Stimulated activated CD8-positive, alpha-beta memory T cell treated with anti-CD3 and anti-CD28 coated beads, Interleukin-12 subunit alpha, Interleukin-12 subunit beta, amount 100 ng/mL, for 24 hours (primary cell): ENCODE measurements around the gene MRPL14.

Experiments used
- DNase-seq: peaks from one replicate; pipeline ENCODE4 v3.0.0-alpha.2; 2020; ENCODE audit errors: extremely low read depth

Gene MRPL14

GRCh38 chr6:44080561-44081521 lies 46.4 kb downstream of the MRPL14 start:
- DNase-seq, result no peak

GRCh38 chr6:44079672-44080071 lies 47.6 kb downstream of the MRPL14 start:
- no peak for DNase-seq

DNA sequence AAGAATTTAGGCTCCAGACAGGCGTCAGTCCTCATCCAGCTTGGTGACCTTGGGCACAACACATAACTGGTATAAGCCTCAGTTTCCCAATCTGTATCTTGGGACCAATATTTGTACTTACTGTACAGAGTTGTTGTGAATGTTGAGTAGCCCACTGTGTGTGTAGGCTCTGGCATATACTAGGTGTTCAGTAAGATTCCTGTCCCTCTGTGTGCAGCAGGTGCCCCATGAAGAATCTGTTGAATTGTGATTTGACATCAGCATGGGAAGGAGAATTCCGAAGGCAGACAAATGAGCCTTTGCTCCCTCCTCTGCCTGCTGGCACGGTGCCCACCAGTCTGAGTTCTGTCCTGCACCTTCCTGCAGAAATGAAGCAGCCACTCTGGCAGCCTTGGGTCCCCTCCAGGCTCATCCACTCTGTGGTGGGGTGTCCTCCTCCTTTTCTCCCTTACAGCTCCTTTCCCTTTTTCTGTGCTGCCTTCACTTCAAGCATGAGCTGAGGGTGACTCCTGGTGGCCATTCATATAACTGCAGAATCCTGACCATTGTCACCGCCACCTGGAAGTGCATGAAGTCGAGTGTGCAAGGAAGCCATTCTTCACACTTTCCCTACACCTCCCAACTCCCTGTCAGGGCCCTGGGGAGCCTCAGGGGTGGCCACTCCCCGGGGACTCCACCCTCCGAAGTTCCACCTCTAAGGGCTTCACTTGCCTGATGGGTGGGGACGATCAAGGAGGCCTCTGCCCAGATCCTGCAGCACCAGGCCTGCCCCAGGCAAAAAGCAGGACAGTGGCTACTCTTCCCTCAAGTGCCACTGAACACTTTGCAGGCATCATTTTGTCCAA lies 48.2 kb downstream of the MRPL14 start:
- DNase-seq, result no peak

DNA sequence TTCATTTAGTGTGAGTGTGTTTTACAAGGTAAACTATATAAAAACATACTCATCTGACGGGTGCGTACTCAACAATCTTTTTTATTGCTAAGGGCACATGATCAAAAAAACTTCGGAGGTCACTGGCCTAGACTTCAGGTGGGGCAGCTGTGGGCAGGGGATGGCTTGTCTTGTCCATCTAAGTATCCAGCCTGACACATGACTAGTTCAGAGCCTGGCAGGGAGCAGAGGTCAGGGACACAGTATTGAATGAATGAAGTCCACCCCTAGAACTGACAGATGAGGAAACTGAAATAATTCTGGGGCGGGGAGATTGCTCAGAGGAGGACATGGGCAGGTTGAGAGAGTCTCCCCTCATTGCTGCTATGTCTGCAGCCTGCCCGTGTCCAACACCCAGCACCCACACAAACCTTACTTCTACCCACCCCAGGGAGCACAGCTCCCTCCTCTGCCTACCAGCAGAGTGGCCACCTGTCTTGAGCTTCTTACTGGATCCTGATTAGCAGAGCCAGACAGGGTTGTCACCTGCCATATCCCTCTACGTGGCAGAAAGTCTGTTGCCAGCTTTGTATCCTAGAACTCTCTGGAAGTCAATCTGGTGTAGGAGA lies 48.9 kb downstream of the MRPL14 start:
- no peak for DNase-seq

GRCh38 chr6:44077214-44077946 lies 49.9 kb downstream of the MRPL14 start:
- DNase-seq, result no peak

- DNase-seq, result no peak
Observed at GRCh38 chr6:44076356-44077213, 50.7 kb downstream of the MRPL14 start.

- DNase-seq, result no peak
Observed at GRCh38 chr6:44075647-44076355, 51.5 kb downstream of the MRPL14 start.

DNA sequence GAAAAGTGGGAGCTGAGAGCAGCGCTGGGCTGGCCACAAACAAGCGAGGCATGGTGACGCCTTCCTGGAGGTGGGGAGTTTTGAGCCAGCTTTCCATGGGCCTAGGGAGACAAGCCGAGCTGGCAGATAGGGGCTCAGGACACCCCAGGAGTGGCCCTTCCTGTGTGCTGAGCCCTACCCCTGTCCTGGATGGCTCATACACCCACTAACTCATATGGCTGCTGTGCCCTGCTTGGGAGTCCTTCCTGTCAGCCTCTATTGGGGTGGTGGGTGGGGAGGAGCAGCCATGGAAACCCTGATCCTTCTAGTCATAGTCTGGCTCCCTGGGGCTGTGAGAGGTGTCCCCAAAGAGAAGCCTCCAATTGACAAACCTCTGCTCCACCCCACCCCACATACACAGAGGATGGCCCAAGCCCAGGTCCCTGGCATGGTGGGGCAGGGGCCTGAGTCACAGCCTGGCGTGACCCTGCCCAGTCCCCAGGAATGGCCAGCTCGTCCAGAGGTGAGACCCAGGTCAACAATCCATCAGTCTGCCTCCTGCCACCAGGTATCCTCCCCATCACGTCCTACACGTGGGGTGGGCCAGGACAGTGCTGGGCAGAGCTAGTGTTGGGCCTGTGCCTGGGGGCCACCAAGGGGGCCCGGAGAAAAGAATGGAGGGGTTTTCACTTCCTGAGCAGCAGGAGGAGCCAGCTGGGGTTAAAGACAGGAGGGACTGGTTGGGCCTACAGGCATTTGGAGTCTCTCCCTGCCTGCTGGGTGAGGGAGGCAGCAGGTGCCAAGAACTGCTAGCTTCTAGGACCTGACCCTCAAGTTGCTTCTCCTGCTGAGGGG lies 52.2 kb downstream of the MRPL14 start:
- DNase-seq, result no peak

DNA sequence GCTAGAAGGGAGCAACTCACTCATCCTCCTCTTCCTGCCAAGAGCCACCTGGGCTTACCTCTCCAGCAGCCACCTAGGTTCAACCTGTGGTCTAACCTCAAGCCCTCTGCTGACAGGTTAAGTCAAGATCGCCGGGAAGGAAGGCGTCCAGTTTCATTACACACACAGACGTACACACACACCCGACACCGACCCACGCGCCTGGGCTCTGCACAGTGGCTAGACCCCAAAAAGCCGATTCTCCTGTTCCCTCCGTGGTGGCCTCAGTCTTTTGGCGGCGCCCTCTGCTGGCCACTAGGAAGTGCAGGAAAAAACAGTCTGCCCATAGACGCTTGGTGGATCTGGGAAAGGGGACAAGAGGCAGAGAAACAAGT lies 52.8 kb downstream of the MRPL14 start:
- DNase-seq, result no peak

GRCh38 chr6:44073612-44074438 lies 53.4 kb downstream of the MRPL14 start:
- DNase-seq, result no peak

DNA sequence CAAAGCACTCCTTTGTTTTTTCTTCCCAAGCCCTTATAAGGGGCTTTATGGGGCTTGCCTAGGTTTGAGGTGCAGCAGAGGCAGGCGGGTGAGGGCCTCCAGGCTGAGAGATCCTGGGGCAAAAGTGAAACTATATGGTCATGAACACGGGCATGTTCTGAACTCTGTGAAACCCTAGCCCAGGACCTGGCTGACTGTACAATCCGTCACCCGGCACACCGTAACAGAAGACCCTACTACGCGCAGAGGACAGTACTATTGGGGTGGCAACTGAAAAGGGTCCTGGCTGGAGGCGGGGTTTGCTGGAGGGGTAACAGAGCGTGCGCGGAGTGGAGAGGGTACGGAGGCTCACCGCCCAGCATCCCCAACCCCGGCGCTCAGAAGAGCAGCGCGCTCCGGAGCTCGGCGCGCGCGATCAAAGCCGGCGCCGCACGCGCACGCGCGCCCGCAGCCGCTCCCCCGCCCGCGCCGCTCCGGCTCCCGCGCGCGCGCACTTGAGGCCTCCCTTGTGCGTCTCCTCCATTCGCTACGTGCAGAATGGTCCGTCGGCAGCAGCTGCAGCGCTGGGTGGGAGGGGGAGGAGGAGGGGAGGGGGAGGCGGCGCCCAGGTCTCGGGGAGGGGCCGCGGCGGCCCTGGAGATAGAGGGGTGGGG lies 54.2 kb downstream of the MRPL14 start:
- DNase-seq, result peak; percentile 51

DNA sequence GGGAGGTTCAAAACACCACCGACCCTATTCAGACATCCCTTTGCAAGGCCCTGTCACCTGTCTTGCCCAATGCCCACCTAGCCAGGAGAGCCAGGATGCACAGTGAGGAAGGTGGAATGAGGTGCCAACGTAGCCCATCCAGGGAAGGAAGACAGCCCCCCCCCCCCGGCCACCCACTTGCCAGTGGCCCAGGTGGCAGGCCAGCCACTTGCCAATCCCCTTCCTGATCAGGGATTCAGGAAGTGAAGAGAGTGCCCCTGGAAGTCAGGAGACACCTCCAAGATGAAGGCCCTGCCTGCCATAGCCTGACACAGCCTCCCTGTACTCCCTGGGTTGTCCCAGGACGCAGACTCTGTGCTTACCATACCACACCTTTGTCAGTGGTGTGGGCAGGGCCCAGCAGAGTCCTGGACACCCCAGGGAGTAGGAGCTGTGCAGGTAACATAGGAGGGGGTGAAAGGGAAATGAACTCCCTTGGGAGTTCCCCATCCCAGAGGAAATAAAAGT lies 54.7 kb downstream of the MRPL14 start:
- DNase-seq, result no peak

GRCh38 chr6:44071670-44072451 lies 55.4 kb downstream of the MRPL14 start:
- no peak for DNase-seq

DNA sequence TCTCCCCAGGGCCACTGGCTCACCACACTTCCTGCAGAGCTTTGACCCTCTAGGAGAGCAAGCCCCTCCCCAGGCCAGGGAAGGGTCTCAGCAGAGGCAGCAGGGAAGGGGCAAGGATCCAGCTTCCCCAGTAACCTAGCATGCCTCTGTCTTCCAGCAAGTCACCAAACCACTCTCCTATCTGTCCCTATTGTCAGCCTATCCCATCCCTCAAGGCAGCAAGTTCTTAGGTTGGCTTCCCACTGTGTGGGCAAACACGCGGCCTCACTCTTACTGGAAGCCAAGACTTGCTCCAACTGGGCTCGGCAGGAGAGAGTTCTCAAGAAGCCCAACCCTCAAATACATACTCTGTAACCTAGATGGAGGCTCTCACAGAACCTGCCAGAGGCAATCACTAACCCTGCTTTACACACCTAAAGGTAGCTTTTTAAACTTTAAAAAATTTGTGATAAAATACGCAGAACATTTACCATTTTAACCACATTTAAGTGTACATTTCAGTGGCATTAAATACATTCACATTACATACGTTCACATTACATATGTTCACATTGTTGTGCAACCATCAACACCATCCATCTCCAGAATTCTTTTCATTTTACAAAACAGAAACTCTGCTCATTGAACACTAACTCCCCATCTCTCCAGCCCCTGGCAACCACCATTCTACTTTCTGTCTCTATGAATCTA lies 58.5 kb downstream of the MRPL14 start:
- no peak for DNase-seq

DNA sequence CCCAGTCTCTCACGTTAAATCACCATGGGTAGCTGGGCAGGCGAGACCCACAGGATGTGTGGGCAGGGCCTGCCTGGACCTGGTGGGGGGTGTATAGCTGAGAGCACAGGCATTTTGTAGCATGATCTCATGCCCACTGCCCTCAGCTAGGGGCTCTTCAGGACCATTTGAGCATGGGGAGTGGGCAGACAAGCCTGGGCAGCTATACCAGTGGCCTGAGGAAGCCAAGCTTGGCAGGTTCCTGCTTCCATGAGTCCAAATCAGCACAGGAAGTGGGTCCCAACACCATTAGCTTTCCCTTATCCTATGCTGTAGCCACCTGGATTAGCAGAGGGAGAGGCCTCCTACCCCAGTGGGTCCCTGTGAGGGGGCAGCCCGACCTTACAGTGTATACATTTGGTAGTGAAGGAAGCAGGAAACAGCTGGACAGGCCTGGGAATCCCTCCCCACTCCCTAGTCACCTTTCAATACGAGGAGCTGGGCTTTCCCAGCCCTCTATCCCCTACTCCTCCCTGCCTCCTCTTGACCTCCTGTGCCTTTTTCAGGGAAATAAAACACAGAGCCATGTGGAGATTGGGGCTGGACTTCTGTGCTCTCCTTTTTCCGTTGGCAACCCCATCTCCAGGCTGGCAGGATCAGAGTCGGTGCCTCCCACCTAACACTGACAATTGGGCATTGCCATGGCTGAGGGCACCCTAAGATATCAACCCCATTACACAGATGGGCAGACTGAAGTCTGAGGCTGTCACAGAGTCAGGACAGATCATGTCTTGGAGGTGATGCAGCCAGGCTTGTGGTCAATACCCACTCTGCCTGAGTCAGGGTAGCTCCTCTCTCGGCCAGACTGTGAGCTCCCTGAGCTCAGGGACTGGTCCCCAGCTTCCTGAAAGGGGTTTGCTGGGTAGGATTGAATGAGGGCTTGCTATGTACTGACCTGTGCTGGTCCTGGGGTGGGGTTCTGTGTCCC lies 59.8 kb downstream of the MRPL14 start:
- DNase-seq, result no peak
